Liver (tissue), 9 donors: ENCODE data around the gene DOCK9. TPM values are rescaled to one million over a fixed set of nuclear protein-coding genes. Genes with fewer than 3 reads are reported as not detected.
A peak's percentile ranks its signal among the peaks of the same experiment; 100 is the strongest.

ENCODE experiments used
- DNase-seq: peaks from one replicate; pipeline ENCODE4 v3.0.0-alpha.2; 2017; ENCODE audit warnings: low spot score
- H3K27ac ChIP-seq, 2 donors: one replicate each; pipeline ENCODE4 v1.7.0; 2013; ENCODE audit warnings: inconsistent platforms in 2 of 2, low read length in 2 of 2, control low read depth in 1 of 2, low read depth in 1 of 2, mild to moderate bottlenecking in 1 of 2
- H3K27me3 ChIP-seq, 4 donors: one replicate each; pipeline versions ENCODE4 v1.6.1 to v1.7.0; 2013; ENCODE audit warnings: low read length in 3 of 4, inconsistent platforms in 1 of 4, mild to moderate bottlenecking in 1 of 4, moderate library complexity in 1 of 4; ENCODE audit not compliant: control insufficient read depth in 4 of 4, insufficient read depth in 4 of 4
- H3K36me3 ChIP-seq, 4 donors: one replicate each; pipeline versions ENCODE4 v1.6.1 to v1.7.0; 2013; ENCODE audit warnings: low read length in 3 of 4, mild to moderate bottlenecking in 3 of 4, low read depth in 1 of 4, moderate library complexity in 1 of 4; ENCODE audit not compliant: control insufficient read depth in 4 of 4, insufficient read depth in 3 of 4
- H3K4me1 ChIP-seq, 4 donors: one replicate each; pipeline versions ENCODE4 v1.6.1 to v1.7.0; 2013; ENCODE audit warnings: low read length in 3 of 4, mild to moderate bottlenecking in 3 of 4, moderate library complexity in 1 of 4; ENCODE audit not compliant: control insufficient read depth in 4 of 4, insufficient read depth in 4 of 4
- H3K4me3 ChIP-seq, 3 donors: one replicate each; pipeline versions ENCODE4 v1.6.1 to v1.7.0; 2013; ENCODE audit warnings: low read length in 3 of 3, control low read depth in 1 of 3, low read depth in 1 of 3, mild to moderate bottlenecking in 1 of 3
- H3K9ac ChIP-seq, 2 donors: one replicate each; pipeline ENCODE4 v1.7.0; 2013; ENCODE audit warnings: low read length in 2 of 2, mild to moderate bottlenecking in 2 of 2, moderate library complexity in 2 of 2, control low read depth in 1 of 2, low read depth in 1 of 2
- H3K9me3 ChIP-seq, 4 donors: one replicate each; pipeline versions ENCODE4 v1.6.1 to v1.7.0; 2013; ENCODE audit warnings: low read length in 3 of 4; ENCODE audit not compliant: control insufficient read depth in 4 of 4
- ATF3 ChIP-seq: IDR thresholded peaks from 2 replicates; pipeline ENCODE4 v1.6.1; 2016; ENCODE audit warnings: antibody characterized with exemption
- CTCF ChIP-seq: fragments of 150-350 bp; IDR thresholded peaks from 2 replicates; pipeline ENCODE4 v1.5.1; 2017; ENCODE audit warnings: improper control_type of control experiment, low read depth, low read length; ENCODE audit not compliant: missing input control
- EGR1 ChIP-seq, 2 donors: IDR thresholded peaks; 2 replicates each; pipeline ENCODE4 v1.6.1; 2016 to 2018; ENCODE audit warnings: antibody characterized with exemption in 2 of 2, low read depth in 2 of 2
- FOXA1 ChIP-seq: IDR thresholded peaks from 2 replicates; pipeline ENCODE4 v1.6.1; 2016; ENCODE audit warnings: antibody characterized with exemption
- FOXA2 ChIP-seq: IDR thresholded peaks from 2 replicates; pipeline ENCODE4 v1.6.1; 2016; ENCODE audit warnings: antibody characterized with exemption
- GABPA ChIP-seq, 2 donors: IDR thresholded peaks in 1 of 2; conservative IDR thresholded peaks in 1 of 2; 2 replicates each; pipeline ENCODE4 v1.6.1; 2016; ENCODE audit warnings: antibody characterized with exemption in 2 of 2, mild to moderate bottlenecking in 1 of 2, moderate library complexity in 1 of 2
- HNF4A ChIP-seq, 2 donors: conservative IDR thresholded peaks; 2 replicates each; pipeline ENCODE4 v1.6.1; 2016; ENCODE audit warnings: antibody characterized with exemption in 2 of 2, mild to moderate bottlenecking in 2 of 2
- HNF4G ChIP-seq: IDR thresholded peaks from 2 replicates; pipeline ENCODE4 v1.6.1; 2016; ENCODE audit warnings: antibody characterized with exemption
- JUND ChIP-seq, 2 donors: IDR thresholded peaks; 2 replicates each; pipeline ENCODE4 v1.6.1; 2016; ENCODE audit warnings: antibody characterized with exemption in 2 of 2
- MAX ChIP-seq: IDR thresholded peaks from 2 replicates; pipeline ENCODE4 v1.6.1; 2016; ENCODE audit warnings: antibody characterized with exemption
- NR2F2 ChIP-seq: IDR thresholded peaks from 2 replicates; pipeline ENCODE4 v1.6.1; 2016; ENCODE audit warnings: antibody characterized with exemption
- RAD21 ChIP-seq, 2 donors: IDR thresholded peaks; 2 replicates each; pipeline ENCODE4 v1.6.1; 2016; ENCODE audit warnings: antibody characterized with exemption in 2 of 2, mild to moderate bottlenecking in 2 of 2
- REST ChIP-seq: IDR thresholded peaks from 2 replicates; pipeline ENCODE4 v1.6.1; 2016; ENCODE audit warnings: antibody characterized with exemption, mild to moderate bottlenecking
- RXRA ChIP-seq, 2 donors: IDR thresholded peaks; 2 replicates each; pipeline ENCODE4 v1.6.1; 2017 to 2018; ENCODE audit warnings: antibody characterized with exemption in 2 of 2, mild to moderate bottlenecking in 1 of 2
- SP1 ChIP-seq: IDR thresholded peaks from 2 replicates; pipeline ENCODE4 v1.6.1; 2018; ENCODE audit warnings: antibody characterized with exemption, mild to moderate bottlenecking
- TAF1 ChIP-seq: conservative IDR thresholded peaks from 2 replicates; pipeline ENCODE4 v1.6.1; 2016; ENCODE audit warnings: antibody characterized with exemption, mild to moderate bottlenecking
- YY1 ChIP-seq: IDR thresholded peaks from 2 replicates; pipeline ENCODE4 v1.6.1; 2016; ENCODE audit warnings: antibody characterized with exemption, mild to moderate bottlenecking
- ZBTB33 ChIP-seq: IDR thresholded peaks from 2 replicates; pipeline ENCODE4 v1.6.1; 2016; ENCODE audit warnings: antibody characterized with exemption
- WGBS: extraction: QIAGEN DNeasy Blood & Tissue Kit; methylation state at CpG from one replicate; pipeline ENCODE4 v1.1.7; 2013; 5-methylcytosine and 5-hydroxymethylcytosine counted together
- polyA plus RNA-seq, 2 donors: library from polyadenylated mRNA; stranded (reverse) in 1 of 2; unstranded in 1 of 2; fragments of 200-250 nt in 1 of 2; fragments of >200 nt in 1 of 2; fragmentation: Nextera tagmentation in 1 of 2; extraction: Ambion mirVana in 1 of 2; gene quantifications; one replicate each; pipeline versions ENCODE4 v1.2.1 to v1.2.3, GENCODE V29; 2013 to 2015
- total RNA-seq, 2 donors: library from RNA; depleted of rRNA; stranded (reverse); fragments of >200 nt; gene quantifications; one replicate each; pipeline ENCODE4 v1.2.3, GENCODE V29; 2014
- donor health status: healthy.
- donor health status: healthy.
- donor health status: healthy.
- donor health status: healthy.
- donor health status: healthy.

The DOCK9 gene
- total and polyA plus RNA-seq, 4 donors: 5.4 to 31.3 (median 10.6) TPM

- Histone ChIP-seq H3K9ac (peak overlapping the region in 1 of 2 donors; percentile 73), H3K36me3 (no peaks in the 10 kb centered on the region), H3K27ac (peak overlapping the region; percentile 92 to 93), H3K9me3 (no peaks in the 10 kb centered on the region), H3K4me1 (peaks cover 11 to 53% (median 27%) of the 10 kb centered on the region in 4 donors), H3K4me3 (no peak overlapping the region), H3K27me3 (no peaks in the 10 kb centered on the region)
- 37% methylated on average over 2 of the region's 2 CpGs for WGBS
- no peak for DNase-seq
- TF ChIP-seq ATF3: peak; percentile 86
- TF ChIP-seq NR2F2: peak; percentile 35
- TF ChIP-seq GABPA (IDR thresholded peaks at IDR 0.05 in 1 of 2, conservative IDR thresholded peaks at IDR 0.05 in 1 of 2): no peak
- peak; percentile 37 for TF ChIP-seq FOXA2
- TF ChIP-seq HNF4G: peak; percentile 96
- TF ChIP-seq YY1: peak; percentile 70
- peak; percentile 83 for TF ChIP-seq TAF1
- TF ChIP-seq RXRA (IDR thresholded peaks at IDR 0.05): peak; percentile 85 to 88
- peak; percentile 87 for TF ChIP-seq REST
- TF ChIP-seq JUND (IDR thresholded peaks at IDR 0.05): peak; percentile 82 to 89
- TF ChIP-seq HNF4A (conservative IDR thresholded peaks at IDR 0.05): peak; percentile 97 to 99
- no peak for TF ChIP-seq FOXA1
- peak; percentile 63 for TF ChIP-seq MAX
- TF ChIP-seq CTCF: no peak
- peak; percentile 97 for TF ChIP-seq SP1
- peak in 1 of 2 donors; percentile 48 for TF ChIP-seq EGR1 (IDR thresholded peaks at IDR 0.05; ENCODE audit: low read depth in 2 of 2)
- TF ChIP-seq RAD21 (IDR thresholded peaks at IDR 0.05): peak; percentile 22 to 56
- no peak for TF ChIP-seq ZBTB33
Measured at GRCh38 chr13:98828614-98829013, 149.2 kb downstream of the DOCK9 start.
